Globus pallidus (tissue), 1 donor: Measurements from ENCODE around the gene KDM4B.

Source experiments
- DNase-seq: peaks from one replicate; pipeline ENCODE4 v3.0.0-alpha.2; 2015; ENCODE audit warnings: low spot score

Gene KDM4B

DNA sequence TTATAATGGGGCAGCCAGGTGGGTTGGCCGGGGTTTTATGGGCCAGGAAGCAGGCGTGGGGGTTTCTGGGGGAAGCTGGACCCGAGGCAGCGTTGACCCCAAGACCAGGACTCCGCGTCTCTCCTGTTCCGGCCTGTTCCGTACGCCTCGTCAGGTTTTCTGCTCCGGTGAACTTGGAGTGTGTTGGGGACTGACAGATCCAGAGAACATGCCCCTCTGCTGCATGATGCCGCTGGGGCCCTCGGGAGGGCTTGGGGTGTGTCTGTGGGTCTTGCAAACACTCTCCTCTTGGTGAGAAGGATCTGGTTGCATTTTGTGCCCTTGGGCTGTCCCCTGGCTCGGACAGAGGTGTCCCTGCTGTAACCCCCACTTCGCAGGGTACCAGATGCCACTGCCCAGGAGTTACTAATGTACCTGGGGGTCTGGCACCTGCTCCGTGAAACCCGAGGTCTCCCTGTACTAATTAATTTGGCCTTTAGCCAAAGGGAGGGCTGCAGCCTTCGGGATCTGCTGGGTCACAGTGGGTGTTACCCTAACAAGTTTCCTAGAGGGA, 15.6 kb downstream of the KDM4B start:
- DNase-seq: no peak

DNA sequence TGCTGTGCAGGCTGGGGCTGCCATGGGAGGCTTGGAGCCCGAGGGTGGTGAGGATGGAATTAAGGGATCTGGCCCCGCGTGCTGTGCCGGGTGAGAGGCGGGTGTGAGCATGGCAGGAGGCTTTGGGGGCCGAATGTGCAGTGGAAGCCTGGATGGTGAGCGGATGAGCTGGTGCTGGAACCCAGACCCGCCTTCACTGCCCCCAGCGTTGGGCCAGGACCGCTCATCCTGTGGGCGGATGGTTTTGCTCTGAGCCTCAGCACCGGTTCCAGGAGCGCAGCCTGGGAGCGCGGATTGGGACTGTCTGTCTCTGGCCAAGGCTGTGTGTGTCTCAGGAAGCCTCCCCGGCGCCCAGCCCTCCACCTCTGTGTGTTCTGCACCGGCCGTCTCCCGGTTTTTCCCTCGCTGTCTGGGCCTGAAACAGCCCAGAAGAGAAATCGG, 16.7 kb downstream of the KDM4B start:
- DNase-seq: no peak

DNA sequence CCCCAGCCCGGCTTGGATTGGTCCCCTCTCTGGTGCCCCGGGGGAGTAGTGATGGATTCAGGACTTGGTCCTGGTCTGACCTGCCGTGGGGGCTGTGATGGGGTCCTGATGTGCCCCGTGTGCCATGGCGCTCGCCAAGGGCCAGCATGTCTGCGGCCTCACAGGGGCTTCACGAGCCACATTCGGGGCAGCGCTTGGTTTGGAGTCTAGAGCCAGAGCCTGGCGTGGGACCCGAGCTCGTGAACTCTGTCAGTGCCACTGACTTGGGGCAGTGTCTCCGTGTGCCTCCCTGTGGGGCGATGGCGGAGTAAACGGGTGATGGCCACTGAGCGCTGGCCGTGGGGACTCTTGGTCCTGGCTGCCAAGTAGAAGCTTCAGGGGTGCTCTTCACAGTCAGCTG, 17.1 kb downstream of the KDM4B start:
- no peak for DNase-seq

DNA sequence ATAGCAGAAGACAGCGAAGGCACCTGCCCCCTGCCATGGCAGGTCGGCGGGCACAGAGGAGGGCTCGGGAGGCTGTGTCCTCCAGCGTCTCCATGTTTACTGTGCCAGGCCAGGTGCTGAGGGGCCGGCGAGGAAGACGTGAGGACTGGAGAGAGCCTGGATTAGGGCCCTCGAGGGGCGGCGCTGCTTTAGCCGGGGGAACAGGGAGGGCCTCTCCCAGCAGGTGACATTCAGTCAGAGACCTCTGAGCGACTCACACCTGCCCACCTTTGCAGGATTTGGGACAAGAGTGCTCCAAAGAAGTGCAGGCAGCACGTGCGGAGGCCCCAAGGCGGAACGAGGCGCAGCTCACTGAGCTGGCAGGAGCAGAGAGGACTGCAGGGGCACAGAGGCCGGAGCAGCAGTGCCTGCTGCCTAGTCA, 17.6 kb downstream of the KDM4B start:
- DNase-seq: no peak

DNA sequence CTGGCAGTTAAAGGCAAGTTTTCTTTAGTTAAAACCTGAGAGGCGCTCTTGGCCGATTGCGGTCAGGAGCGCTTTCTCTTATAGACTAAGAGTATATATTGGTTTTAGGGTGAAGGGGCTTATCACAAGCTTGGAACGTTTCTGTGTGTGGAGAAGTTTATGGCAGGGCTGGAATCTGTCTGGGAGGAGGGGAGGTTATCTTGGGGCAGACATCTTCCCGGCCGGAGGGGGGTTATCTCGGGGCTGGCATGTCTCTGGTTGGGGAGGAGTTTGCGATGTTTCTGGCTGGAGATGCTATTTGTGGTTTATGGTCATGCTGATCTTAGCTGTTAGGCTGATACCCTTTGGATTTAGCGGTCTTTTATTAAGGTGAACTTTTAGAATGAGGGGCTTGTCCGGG, 18.3 kb downstream of the KDM4B start:
- no peak for DNase-seq

DNA sequence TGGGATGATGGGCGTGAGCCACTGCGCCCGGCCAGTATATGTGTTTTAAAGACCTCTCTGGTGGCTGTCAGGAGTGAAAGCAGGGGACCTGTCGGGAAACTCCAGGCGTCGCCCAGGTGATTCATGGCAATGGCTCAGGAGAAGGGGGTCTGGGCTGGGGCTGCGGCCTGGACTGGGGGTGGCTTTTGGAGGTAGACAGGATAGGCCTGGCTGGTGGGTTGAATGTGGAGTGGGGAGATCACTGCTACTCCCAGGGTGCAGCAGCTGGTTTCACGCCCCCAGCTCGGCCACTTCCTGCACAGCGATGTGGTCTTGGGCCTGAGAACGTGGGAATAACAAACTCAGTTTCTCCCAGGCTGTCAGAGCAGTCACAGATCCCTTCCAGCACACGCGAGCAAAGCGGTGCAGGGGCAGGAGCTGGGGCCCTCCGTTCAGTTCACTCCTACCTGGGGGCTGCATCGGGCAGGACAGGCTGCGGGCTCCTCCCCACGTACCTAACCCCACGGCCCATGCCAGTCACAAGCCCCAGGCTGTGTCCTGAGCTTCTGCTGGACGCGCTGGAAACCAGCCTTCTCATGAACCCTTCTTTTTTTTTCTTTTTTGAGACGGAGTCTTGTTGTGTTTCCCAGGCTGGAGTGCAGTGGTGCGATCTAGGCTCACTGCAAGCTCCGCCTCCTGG, 18.9 kb downstream of the KDM4B start:
- no peak for DNase-seq

DNA sequence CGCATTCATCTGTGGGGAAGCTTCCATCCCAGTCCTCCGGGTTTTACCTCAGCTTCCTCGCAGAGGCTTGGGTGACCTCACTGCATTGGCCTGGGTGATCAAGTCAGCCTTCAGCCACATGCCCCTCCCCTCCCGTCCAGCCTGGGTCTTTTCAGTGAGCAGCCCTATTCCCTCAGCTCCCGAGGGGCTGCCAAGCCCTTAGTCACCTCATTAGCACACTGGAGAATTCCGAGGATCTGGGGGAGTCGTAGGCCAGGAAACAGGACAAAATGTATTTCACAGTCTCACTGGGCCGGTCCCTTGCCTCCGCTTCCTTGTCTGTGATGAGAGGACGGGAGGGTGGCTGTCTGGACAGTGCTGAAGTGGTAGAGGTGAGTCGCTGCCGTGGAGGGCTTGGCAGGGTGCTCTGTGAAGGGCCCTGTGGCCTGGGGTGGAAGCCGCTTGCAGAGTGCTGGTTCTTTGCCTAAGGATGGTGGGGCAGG, 19.9 kb downstream of the KDM4B start:
- no peak for DNase-seq

DNA sequence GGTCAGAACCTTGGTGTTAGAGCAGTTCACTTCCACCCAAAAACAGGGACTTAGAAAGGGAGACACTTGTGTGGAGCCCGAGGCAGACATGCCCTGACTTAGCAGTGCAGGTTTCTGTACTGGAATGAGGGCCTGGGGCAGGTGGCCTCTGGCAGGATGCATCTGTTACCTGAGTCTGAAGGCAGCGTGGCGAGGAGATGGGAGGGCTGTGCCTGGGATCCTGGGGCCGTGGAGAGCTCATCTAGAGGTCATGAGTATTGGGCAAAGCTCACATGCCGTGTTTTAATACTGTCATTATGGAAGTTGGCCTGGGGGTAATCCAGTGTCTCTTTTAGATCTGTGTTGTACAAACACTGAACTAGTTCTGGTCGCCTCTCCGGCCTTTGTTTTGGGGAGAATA, 21.4 kb downstream of the KDM4B start:
- no peak for DNase-seq

DNA sequence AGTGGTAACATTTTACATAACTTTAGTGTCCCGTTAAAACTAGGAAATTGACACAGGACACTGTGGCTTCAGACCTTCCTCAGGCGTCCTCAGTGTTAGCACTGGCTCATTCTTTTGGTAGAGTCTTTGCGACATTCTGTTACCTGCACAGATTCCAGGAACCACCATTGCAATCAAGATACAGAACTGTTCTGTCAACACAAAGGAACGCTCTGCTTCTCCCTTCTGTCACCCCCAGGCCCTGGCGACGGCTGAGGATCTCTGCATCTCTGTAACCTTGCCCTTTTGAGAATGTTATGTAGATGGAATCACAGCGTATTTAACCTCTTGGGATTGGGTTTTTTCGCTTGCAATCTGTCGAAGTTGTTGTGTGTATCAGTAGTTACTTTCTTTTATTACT, 22.6 kb downstream of the KDM4B start:
- DNase-seq: no peak

DNA sequence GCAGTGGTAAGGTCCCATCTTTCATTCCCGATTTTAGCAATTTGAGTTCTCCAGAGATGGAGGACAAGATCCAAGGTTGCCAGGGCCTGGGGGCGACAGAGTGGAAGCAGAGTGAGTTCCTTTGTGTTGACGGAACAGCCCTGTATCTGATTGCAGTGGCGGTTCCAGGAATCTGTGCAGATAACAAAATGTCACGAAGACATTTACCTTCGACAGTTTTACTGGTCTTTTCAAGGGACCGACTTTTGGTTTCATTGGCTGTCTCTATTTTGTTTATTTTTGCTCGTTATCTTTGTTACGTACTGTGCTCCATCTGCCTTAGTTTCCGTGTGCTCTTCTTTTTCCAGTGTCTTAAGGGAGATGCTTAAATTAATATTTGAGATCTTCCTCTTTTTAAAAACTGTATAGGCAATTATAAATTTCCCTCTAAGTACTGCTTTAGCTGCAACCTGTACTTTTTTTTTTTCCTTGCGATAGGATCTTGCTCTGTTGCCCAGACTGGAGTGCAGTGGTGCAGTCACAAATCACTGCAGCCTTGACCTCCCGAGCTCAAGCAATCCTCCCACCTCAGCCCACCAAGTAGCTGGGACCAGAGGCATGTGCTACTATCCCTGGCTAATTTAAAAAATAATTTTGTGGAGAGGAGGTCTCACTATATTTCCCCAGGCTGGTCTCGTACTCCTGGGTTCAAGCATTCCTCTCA, 23.2 kb downstream of the KDM4B start:
- DNase-seq: no peak

DNA sequence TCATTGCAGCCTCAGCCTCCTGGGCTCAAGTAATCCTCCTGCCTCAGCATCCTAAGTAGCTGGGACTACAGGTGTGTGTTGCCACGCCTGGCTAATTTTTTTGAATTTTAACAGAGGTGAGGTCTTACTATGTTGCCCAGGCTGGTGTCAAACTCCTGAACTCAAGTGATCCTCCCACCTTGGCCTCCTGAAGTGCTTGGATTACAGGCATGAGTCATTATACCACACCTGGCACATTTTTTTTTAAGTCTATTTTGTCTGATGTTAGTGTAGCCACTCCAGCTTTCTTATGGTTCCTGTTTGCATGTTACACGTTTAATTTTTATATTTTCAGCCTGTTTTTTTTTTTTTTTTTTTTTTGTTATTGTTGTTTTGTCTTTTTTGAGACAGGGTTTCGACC, 24.8 kb downstream of the KDM4B start:
- DNase-seq: no peak

DNA sequence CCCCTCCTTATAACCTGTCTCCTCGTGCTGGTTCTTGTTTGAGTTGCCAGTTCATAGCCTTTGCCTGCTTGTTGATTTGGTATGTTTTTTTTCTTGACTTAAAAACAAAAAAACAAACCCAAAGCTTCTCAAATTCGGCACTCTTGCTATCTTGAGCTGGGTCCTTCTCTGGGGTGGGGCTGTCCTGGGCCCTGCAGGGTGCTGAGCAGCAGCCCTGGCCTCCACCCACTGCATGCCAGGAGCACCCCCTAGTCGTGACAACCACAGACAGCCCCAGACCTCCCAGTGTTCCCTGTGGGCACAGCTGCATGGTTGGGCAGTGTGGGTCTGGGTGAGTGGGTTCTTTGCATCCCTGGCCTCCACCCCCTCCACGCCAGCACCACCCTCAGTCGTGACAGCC, 27.8 kb downstream of the KDM4B start:
- no peak for DNase-seq

DNA sequence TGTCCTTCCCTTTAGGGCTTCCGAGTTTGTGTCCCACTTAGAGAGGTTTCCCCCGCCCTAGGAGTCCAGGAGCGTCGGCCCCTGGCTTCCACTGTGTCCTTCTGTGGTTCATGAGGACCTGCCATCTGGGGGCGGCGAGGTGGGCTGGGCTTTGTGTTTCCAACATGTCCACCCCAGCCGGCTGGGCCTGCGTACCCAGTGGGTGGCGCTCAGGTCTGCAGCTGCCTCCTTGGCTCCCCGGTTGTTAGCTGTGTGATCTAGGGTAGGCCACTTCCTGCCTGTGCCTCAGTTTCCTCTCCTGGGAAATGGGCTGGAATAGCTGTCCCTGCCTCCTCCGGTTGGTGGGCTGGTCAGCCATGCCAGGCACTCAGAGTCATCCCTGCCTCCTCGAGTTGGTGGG, 28.4 kb downstream of the KDM4B start:
- no peak for DNase-seq

DNA sequence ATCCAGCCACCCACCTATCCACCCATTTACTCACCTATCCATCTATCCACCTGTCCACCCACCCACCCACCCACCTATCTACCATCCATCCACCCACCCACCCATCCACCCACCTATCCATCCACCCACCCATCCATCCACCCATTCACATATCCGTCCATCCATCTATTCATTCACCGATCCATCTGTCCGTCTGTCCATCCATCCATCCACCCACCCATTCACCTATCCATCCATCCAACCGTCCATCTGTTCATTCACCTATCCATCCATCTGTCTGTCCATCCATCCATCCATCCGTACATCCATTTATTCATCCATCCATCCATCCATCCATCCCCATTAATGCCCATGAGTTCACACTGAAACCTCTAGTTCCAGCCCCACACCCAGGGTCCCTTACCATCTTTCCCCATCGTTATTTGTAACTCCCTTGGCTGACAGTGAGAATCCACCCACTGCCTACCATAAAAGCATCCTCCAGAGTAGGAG, 31.3 kb downstream of the KDM4B start:
- no peak for DNase-seq

DNA sequence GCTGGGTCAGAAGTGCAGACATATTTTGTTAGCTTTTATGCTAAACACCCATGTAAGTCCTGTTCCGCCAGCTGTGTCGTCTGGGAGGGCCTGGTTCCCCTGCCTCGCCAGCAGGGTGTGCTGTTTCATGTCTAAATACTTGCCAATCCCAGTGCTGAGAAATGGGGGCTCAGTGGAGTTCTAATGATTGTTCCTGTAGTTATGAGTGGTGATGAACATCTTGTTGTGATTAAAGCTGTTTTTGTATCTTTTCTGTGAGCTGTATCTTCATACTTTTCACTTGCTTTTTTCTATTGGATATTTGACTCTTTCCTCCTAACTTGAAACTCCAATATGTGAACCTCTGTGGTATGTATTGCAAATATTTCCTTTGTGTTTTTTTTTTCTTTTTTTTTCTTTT, 32.7 kb downstream of the KDM4B start:
- DNase-seq: peak; percentile 16

DNA sequence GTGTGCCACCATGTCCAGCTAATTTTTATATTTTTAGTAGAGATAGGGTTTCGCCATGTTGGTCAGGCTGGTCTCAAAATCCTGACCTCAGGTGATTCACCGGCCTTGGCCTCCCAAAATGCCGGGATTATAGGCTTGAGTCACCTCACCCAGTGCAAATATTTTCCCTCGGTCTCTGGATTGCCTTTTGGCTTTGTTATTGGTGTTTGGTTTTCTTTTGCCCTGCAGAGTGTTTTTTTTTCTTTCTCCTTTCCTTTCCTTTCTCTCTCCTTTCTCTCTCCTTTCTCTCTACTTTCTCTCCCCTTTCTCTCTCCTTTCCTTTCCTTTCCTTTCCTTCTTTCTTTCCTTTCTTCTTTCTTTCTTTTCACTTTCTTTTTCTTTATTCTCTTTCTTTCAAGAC, 33.2 kb downstream of the KDM4B start:
- no peak for DNase-seq

DNA sequence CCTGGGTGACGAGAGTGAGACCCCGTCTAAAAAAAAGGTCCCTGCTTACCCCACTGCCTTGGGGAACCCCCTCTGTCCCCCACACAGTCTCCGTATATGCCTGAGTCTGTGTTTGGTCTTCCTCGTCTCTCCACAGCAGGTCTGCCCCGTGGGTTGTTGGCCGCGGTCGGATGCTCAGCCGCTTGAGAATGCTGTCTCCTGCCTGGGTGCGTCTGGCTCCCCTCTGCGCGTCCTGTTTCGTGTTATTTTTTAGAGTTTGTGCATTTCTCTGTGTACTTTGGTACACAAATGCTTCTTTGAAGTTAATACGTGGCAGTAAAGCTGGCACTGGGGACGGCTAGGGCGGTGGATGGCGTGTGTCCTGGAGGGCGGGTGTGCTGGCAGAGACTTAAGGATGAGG, 34.9 kb downstream of the KDM4B start:
- no peak for DNase-seq

DNA sequence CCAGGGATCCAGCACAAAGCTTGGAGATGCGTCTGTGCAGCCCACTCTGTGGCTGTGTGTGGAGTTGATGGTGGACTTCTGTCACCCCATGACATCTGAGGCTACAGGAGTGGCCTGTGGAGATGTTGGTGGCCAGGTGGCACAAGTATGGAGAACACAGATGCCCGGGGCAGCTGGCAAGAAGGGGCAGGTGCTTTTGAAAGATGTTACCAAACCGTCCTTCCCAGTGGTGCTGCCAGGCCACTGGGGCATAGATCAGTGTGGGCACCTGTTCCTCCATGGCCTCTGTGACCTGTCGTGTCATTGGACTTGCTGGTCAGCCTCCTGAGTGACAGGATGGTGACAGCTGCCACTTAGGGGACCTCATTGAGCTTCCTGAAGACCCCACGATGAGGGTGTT, 36.2 kb downstream of the KDM4B start:
- DNase-seq: no peak

DNA sequence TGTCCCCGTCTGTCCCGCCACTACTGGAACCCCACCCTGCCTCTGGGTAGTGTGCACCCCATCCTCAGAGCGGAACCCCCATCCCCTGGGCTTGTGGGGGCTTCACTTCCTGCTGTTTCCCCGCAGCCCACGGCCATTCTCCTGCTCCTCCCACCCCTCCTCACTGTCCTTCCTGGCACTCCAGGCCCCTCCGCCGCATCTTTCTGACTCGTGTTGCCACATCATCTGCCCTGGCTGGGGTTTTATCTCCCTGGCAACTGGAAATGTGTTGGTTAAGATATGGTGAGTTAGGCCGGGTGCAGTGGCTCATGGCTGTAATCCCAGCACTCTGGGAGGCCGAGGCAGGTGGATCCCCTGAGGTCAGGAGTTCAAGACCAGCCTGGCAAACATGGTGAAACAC, 37.3 kb downstream of the KDM4B start:
- DNase-seq: no peak

DNA sequence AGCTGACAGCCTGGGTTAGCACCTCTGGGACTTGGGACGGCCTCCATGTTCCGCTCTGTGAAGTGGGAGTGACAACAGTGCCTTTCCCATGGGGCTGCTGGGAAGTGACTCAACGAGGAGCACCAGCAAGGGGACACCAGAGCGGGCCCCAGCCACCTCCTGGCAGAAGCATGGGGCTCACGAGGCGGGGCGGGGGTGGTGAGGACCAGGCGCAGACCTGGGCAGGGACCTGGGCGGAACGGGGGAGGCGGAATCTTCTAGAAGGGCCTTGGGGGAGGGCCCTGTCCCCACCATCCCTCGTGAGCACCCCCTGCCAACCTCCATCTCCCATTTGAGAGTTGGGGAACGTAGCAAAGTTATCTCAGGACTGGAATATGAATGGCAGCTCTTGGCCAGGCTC, 37.9 kb downstream of the KDM4B start:
- DNase-seq: no peak

DNA sequence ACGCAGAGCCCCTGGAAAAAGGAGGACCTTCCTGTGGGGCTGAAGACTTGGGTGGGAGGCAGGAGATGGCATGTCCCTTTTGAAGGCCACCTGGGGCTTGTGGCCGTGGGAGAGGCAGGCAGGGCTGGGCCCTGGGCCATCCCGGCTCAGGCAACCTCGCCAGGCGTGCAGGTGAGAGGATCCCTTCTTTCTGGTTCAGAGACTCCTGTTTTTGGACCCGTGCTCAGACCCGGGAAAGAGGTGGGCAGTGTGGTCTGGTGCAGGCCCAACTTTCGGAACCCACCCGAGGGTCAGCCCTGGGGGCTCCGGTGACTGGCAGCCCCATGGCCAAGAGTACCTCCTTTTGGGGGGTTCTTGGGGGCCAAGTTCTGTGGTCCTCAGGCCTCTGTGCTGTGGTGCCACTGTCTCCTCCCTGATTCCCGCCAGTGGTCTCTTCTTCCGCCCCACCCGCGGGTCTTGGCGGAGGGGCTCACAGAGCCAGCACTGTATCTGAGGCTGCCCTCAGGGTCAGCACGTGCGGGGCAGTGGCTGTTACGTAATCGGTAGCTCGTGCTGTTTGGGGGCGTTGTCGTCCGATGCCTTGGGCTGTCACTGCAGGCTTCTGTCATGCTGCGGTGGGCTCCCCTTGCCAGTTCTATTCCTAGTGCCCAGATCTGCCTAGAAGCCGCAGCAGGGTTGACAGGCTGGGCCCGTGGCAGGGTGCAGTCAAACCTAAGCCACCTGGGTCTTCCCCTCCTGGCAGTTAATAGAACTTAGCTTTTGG, 42.7 kb downstream of the KDM4B start:
- no peak for DNase-seq

DNA sequence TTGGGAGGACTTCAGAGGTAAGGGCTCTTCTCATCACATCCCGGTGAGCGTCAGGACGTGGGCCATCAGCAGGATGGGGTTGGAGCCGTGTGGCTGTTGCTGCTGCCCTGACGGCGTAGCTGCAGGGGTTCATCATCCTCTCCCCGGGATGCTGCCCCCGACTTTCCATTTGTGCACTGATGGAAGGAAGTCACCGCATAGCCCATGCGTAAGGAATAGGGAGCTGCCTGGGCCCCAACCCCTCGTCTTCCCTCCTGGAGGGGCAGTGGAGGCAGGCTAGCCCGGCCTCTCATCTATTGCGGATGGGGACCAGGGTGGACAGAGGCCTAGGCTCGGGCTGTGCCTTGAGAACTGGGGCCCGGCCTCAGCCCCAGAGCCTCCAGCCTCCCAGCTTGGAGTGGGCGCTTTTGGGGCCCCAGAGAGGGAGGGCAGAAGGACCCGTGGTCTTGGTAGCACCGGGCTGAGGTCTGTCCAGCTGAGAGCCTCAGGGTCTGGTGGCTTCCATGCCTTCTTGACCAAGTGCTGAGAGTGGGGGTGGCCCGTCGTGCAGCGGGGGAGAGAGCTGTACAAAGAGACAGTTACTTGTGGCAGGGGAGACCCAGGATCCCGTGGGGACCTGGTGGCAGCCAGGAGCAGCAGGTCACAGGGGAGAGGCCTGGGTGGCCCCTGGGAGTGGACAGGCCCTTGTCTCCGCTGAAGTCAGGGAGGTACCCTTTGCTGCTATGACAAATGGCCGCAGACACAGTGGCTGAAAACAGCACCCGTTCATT, 44.0 kb downstream of the KDM4B start:
- no peak for DNase-seq
